Astrocyte (in vitro differentiated cells and primary cell): ENCODE data around the gene CARD8. TPM values are rescaled to one million over a fixed set of nuclear protein-coding genes. Genes with fewer than 3 reads are reported as not detected.

Experiments used
- DNase-seq: peaks from one replicate; pipeline ENCODE4 v3.0.0-alpha.2; 2010; ENCODE audit warnings: low read depth
- FAIRE-seq: peaks from 2 replicates; lab custom pipeline; 2011; peaks lifted over from hg19 to GRCh38; lab: Jason Lieb, UNC
- H2AFZ ChIP-seq: 2 replicates; pipeline ENCODE4 v1.6.0; 2012; ENCODE audit warnings: low read depth, low read length, inconsistent platforms
- H3K27ac ChIP-seq: 2 replicates; pipeline ENCODE4 v1.5.1; 2011; ENCODE audit warnings: low read depth, low read length, inconsistent platforms
- H3K27me3 ChIP-seq: 2 replicates; pipeline ENCODE4 v1.6.0; 2011; ENCODE audit warnings: low read length, inconsistent platforms; ENCODE audit not compliant: insufficient read depth
- H3K36me3 ChIP-seq: 2 replicates; pipeline ENCODE4 v1.5.1; 2011; ENCODE audit warnings: low read length, inconsistent platforms; ENCODE audit not compliant: insufficient read depth
- H3K4me1 ChIP-seq: 2 replicates; pipeline ENCODE4 v1.5.1; 2011; ENCODE audit warnings: low read length, inconsistent platforms; ENCODE audit not compliant: insufficient read depth
- H3K4me2 ChIP-seq: 2 replicates; pipeline ENCODE4 v1.6.0; 2012; ENCODE audit warnings: low read length, inconsistent platforms
- H3K4me3 ChIP-seq: 2 replicates; pipeline ENCODE4 v1.5.1; 2011; ENCODE audit warnings: low read depth, mild to moderate bottlenecking, low read length, inconsistent platforms; ENCODE audit not compliant: insufficient read depth
- H3K79me2 ChIP-seq: 2 replicates; pipeline ENCODE4 v1.6.0; 2012; ENCODE audit warnings: mild to moderate bottlenecking, low read length, inconsistent platforms; ENCODE audit not compliant: insufficient read depth
- H3K9ac ChIP-seq: 2 replicates; pipeline ENCODE4 v1.6.0; 2012; ENCODE audit warnings: mild to moderate bottlenecking, low read length, inconsistent platforms
- H3K9me3 ChIP-seq: 2 replicates; pipeline ENCODE4 v1.5.1; 2012; ENCODE audit warnings: low read depth, mild to moderate bottlenecking, low read length, inconsistent platforms; ENCODE audit not compliant: insufficient read depth
- H4K20me1 ChIP-seq: 2 replicates; pipeline ENCODE4 v1.6.0; 2012; ENCODE audit warnings: low read length, inconsistent platforms; ENCODE audit not compliant: insufficient read depth
- H3K27ac Mint-ChIP-seq: one replicate; pipeline ENCODE4 v1.8.0; 2021; ENCODE audit warnings: mild to moderate bottlenecking, mixed read lengths; ENCODE audit not compliant: unreplicated experiment
- H3K27me3 Mint-ChIP-seq: one replicate; pipeline ENCODE4 v1.8.0; 2021; ENCODE audit warnings: low read depth, mixed read lengths; ENCODE audit not compliant: unreplicated experiment
- H3K36me3 Mint-ChIP-seq: one replicate; pipeline ENCODE4 v1.8.0; 2021; ENCODE audit warnings: low read depth, mixed read lengths; ENCODE audit not compliant: unreplicated experiment
- H3K4me1 Mint-ChIP-seq: one replicate; pipeline ENCODE4 v1.8.0; 2021; ENCODE audit warnings: low read depth, mixed read lengths; ENCODE audit not compliant: unreplicated experiment
- H3K4me3 Mint-ChIP-seq: one replicate; pipeline ENCODE4 v1.8.0; 2021; ENCODE audit warnings: mild to moderate bottlenecking, moderate library complexity, mixed read lengths; ENCODE audit not compliant: unreplicated experiment
- H3K9me3 Mint-ChIP-seq: one replicate; pipeline ENCODE4 v1.8.0; 2021; ENCODE audit warnings: mild to moderate bottlenecking, mixed read lengths; ENCODE audit not compliant: unreplicated experiment
- CTCF ChIP-seq: IDR thresholded peaks from 2 replicates; pipeline ENCODE4 v1.5.1; 2011; ENCODE audit warnings: low read depth, mild to moderate bottlenecking, inconsistent platforms, low read length, moderate library complexity; ENCODE audit not compliant: insufficient read depth
- EZH2 ChIP-seq: IDR thresholded peaks from 2 replicates; pipeline ENCODE4 v1.6.1; 2012; ENCODE audit warnings: mild to moderate bottlenecking, low read length, inconsistent platforms; ENCODE audit not compliant: insufficient read depth
- total RNA-seq: library from RNA; stranded (reverse); gene quantifications from 2 replicates; pipeline ENCODE4 v1.2.1, GENCODE V29; 2021

The CARD8 gene
- total RNA-seq, 1 donor from 2014 or later: 26.3 TPM

- Mint-ChIP-seq H3K36me3 (peaks cover 25% of the 10 kb centered on the region), H3K27ac (no peak overlapping the region), H3K27me3 (no peaks in the 10 kb centered on the region), H3K4me3 (peak overlapping the region; percentile 0), H3K4me1 (no peaks in the 10 kb centered on the region), H3K9me3 (no peaks in the 10 kb centered on the region)
- Histone ChIP-seq H3K27ac (no peak overlapping the region), H3K4me2 (no peak overlapping the region), H3K27me3 (no peaks in the 10 kb centered on the region), H3K36me3 (no peaks in the 10 kb centered on the region), H3K9me3 (no peaks in the 10 kb centered on the region), H3K4me1 (no peaks in the 10 kb centered on the region), H3K4me3 (no peak overlapping the region), H4K20me1 (no peaks in the 10 kb centered on the region), H3K9ac (no peak overlapping the region), H2AFZ (no peak overlapping the region), H3K79me2 (no peaks in the 10 kb centered on the region)
- TF ChIP-seq EZH2: no peak
- no peak for TF ChIP-seq CTCF
- FAIRE-seq: no peak
- DNase-seq: no peak
Observed at GRCh38 chr19:48192750-48193149, 63.0 kb downstream of the CARD8 start.

GRCh38 chr19:48190885-48191284 lies 64.8 kb downstream of the CARD8 start:
- H4K20me1 ChIP-seq: no peaks in the 10 kb centered on the region
- H3K36me3 ChIP-seq: no peaks in the 10 kb centered on the region
- no peak for DNase-seq
- no peak overlapping the region for H3K4me3 ChIP-seq
- H3K4me2 ChIP-seq: peak overlapping the region; percentile 43
- no peaks in the 10 kb centered on the region for H3K79me2 ChIP-seq
- Mint-ChIP-seq H3K4me1 (no peaks in the 10 kb centered on the region), H3K27me3 (no peaks in the 10 kb centered on the region), H3K27ac (no peak overlapping the region), H3K9me3 (no peaks in the 10 kb centered on the region), H3K4me3 (no peak overlapping the region), H3K36me3 (peaks cover 24% of the 10 kb centered on the region)
- H3K4me1 ChIP-seq: no peaks in the 10 kb centered on the region
- no peaks in the 10 kb centered on the region for H3K9me3 ChIP-seq
- H3K9ac ChIP-seq: no peak overlapping the region
- FAIRE-seq: no peak
- H3K27ac ChIP-seq: no peak overlapping the region
- no peak for TF ChIP-seq CTCF
- TF ChIP-seq EZH2: no peak
- no peaks in the 10 kb centered on the region for H3K27me3 ChIP-seq
- no peak overlapping the region for H2AFZ ChIP-seq

- Histone ChIP-seq H2AFZ (no peak overlapping the region), H3K9ac (no peak overlapping the region), H3K36me3 (no peaks in the 10 kb centered on the region), H3K79me2 (no peaks in the 10 kb centered on the region), H3K27ac (no peak overlapping the region), H3K4me1 (no peaks in the 10 kb centered on the region), H3K27me3 (no peaks in the 10 kb centered on the region), H4K20me1 (no peaks in the 10 kb centered on the region), H3K4me2 (peak overlapping the region; percentile 43), H3K4me3 (no peak overlapping the region), H3K9me3 (no peaks in the 10 kb centered on the region)
- TF ChIP-seq EZH2 (no peak), CTCF (peak; percentile 20)
- H3K4me1 Mint-ChIP-seq: no peaks in the 10 kb centered on the region
- H3K4me3 Mint-ChIP-seq: no peak overlapping the region
- no peaks in the 10 kb centered on the region for H3K27me3 Mint-ChIP-seq
- no peak overlapping the region for H3K27ac Mint-ChIP-seq
- DNase-seq (peak; percentile 94), FAIRE-seq (no peak)
- peaks cover 21% of the 10 kb centered on the region for H3K36me3 Mint-ChIP-seq
- H3K9me3 Mint-ChIP-seq: no peaks in the 10 kb centered on the region
Observed at GRCh38 chr19:48190288-48190884, 65.3 kb downstream of the CARD8 start.
